Activated CD8-positive, alpha-beta memory T cell treated with anti-CD3 and anti-CD28 coated beads, Interleukin-2, amount 10 ng/mL, durations not matched to agents 7 days and 5 days (primary cell): ENCODE data around the gene PKMYT1. TPM values are rescaled to one million over a fixed set of nuclear protein-coding genes. Genes with fewer than 3 reads are reported as not detected.
A peak's percentile ranks its signal among the peaks of the same experiment; 100 is the strongest.

Experiments
- ATAC-seq: fragments of 150-1000 bp; cut with Tn5 transposase; one replicate; pipeline ENCODE4 v1.10.0; 2021; ENCODE audit warnings: moderate library complexity
- CTCF ChIA-PET: fragments of 350-600 bp; sonication (Branson Sonifier 250); formaldehyde crosslinking; loops from one replicate; lab custom pipeline; 2021; ENCODE audit warnings: antibody characterized with exemption; lab: Charles Lee
- DNase-seq: peaks from one replicate; pipeline ENCODE4 v3.0.0-alpha.2; 2020
- H3K27ac Mint-ChIP-seq: one replicate; pipeline ENCODE4 v1.8.0; 2021; ENCODE audit warnings: mild to moderate bottlenecking, mixed read lengths
- H3K27me3 Mint-ChIP-seq: one replicate; pipeline ENCODE4 v1.8.0; 2021; ENCODE audit warnings: mixed read lengths
- H3K36me3 Mint-ChIP-seq: one replicate; pipeline ENCODE4 v1.8.0; 2021; ENCODE audit warnings: mild to moderate bottlenecking, mixed read lengths
- H3K4me1 Mint-ChIP-seq: one replicate; pipeline ENCODE4 v1.8.0; 2021; ENCODE audit warnings: mixed read lengths
- H3K4me3 Mint-ChIP-seq: one replicate; pipeline ENCODE4 v1.8.0; 2021; ENCODE audit warnings: mild to moderate bottlenecking, moderate library complexity, mixed read lengths
- H3K9me3 Mint-ChIP-seq: one replicate; pipeline ENCODE4 v1.8.0; 2022; ENCODE audit warnings: low read depth, mixed read lengths
- total RNA-seq, 2 experiments: library from RNA; stranded (reverse); gene quantifications; one replicate each; pipeline ENCODE4 v1.2.3, GENCODE V29; 2021

The PKMYT1 gene
- total RNA-seq, 2 experiments from 2014 or later = 146 to 199 TPM

DNA sequence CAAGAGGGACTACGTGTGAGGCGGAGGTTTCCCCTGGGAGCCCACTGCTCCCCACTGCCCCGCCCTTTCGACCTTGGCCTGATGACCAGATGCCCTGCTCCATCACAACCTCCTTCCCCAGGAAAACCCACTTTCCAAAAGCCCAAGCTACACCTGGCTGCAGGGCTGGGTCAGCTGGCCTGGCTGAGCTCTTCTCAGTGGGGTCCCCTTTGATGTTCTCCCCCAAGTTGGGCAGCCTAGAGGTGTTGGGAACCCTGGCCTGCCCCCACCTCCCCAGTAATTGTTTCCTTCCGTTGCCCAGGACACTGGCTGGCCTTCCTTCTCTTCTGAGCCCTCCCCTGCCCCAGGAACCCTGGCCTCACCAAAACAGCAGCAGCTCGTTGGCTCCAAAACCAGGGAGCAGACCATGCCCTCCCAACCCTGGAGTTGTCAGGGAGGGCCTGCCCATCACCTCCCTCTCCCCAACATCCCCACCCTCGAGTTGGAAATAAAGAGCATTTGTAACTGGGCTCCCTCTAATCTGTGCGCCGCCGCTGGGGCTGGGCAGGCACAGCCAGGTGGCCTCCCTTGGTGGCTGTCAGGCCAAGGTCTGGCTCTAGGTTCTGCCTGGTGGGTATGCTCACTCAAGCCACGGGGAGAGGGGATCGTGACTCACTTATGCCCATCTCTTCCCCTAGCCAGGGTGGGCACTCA, 33.9 kb upstream of the PKMYT1 start:
- Mint-ChIP-seq H3K4me1 (no peaks in the 10 kb centered on the region), H3K27ac (no peak overlapping the region), H3K36me3 (no peaks in the 10 kb centered on the region), H3K9me3 (no peaks in the 10 kb centered on the region), H3K27me3 (peaks cover 41% of the 10 kb centered on the region), H3K4me3 (no peak overlapping the region)
- DNase-seq (no peak), ATAC-seq (no peak)
- CTCF ChIA-PET = interaction anchor here (1.8 to 19.2 kb wide), 2 partner anchors 10 to 13 kb away, joined by 11 to 370 read pairs; partner anchors contain the start of genes HCFC1R1, THOC6 and TNFRSF12A

DNA sequence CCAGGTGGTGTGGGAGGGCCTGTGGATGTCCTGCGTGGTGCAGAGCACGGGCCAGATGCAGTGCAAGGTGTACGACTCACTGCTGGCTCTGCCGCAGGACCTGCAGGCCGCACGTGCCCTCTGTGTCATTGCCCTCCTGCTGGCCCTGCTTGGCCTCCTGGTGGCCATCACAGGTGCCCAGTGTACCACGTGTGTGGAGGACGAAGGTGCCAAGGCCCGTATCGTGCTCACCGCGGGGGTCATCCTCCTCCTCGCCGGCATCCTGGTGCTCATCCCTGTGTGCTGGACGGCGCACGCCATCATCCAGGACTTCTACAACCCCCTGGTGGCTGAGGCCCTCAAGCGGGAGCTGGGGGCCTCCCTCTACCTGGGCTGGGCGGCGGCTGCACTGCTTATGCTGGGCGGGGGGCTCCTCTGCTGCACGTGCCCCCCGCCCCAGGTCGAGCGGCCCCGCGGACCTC, 33.3 kb upstream of the PKMYT1 start:
- DNase-seq (no peak), ATAC-seq (no peak)
- no peak overlapping the region for H3K27ac Mint-ChIP-seq
- CTCF ChIA-PET = interaction anchor here (1.8 to 19.2 kb wide), 2 partner anchors 9 to 13 kb away, joined by 11 to 370 read pairs; partner anchors contain the start of genes HCFC1R1, THOC6 and TNFRSF12A
- H3K4me3 Mint-ChIP-seq = no peak overlapping the region
- no peaks in the 10 kb centered on the region for H3K36me3 Mint-ChIP-seq
- H3K9me3 Mint-ChIP-seq = no peaks in the 10 kb centered on the region
- H3K27me3 Mint-ChIP-seq = peaks cover 37% of the 10 kb centered on the region
- peaks cover 4% of the 10 kb centered on the region for H3K4me1 Mint-ChIP-seq

DNA sequence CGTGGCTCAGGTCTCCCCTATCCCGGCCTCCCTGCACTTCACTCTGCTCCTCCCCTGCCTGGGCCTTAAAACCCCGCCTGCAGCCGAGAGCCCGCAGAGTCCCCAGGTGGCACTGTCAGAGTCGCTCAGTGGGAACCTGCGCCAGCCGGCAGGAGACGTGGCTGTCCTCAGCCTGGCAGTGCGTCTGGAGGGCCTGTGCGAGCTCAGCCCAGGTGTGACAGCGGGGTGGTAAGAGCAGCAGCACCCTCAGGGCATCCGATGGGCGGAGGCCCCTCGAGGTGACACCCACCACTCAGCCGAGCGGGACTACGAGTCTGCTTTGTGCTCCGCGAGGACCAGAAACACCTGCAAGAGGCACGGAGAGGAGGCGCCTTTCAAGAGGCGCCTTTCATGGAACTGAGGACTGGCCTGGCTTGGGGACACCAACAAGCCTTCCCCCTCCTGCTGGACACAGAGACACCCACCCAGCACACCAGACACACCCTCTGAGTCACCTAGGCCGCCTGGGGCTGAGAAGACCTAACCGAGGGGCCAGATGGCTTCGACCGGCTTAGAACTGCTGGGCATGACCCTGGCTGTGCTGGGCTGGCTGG, 32.7 kb upstream of the PKMYT1 start, which contains the start of gene CLDN9:
Gene CLDN9, plus strand, starts transcription at position 96 of the 593 bp plus-strand sequence. Its CDS starts 440 bp downstream, at position 536.
- CTCF ChIA-PET = interaction anchor here (19.2 kb wide), 1 partner anchor 14 kb away, joined by 370 read pairs; the partner anchor contains the start of genes HCFC1R1, THOC6 and TNFRSF12A
- Mint-ChIP-seq H3K4me3 (no peak within 1 kb of the TSS), H3K27me3 (peaks cover 31% of the 10 kb centered on the region), H3K4me1 (peaks cover 10% of the 10 kb centered on the region), H3K9me3 (no peaks in the 10 kb centered on the region), H3K36me3 (no peaks in the 10 kb centered on the region), H3K27ac (no peak within 1 kb of the TSS)
- no peak for ATAC-seq
- no peak for DNase-seq

DNA sequence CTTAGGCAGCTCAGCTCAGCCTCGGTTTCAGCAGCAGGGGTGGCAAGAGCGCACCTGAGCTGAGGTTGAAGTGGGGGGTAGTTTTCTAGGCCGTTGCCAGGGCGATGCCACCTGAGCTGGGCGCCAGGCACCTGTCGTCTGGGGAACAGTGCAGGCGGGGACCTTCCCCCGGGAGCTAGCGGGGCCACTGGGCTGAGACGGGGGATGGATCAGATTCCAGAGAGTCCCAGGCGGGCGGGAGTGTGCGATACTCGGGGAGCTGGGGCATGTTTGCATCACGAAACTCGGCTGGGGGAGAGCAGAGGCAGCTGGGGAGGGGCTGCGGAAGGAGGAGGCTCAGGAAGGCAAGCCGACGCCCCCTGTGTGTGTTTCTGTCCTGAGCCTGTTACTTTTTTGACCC, 32.0 kb upstream of the PKMYT1 start:
- Mint-ChIP-seq H3K9me3 (no peaks in the 10 kb centered on the region), H3K27me3 (peaks cover 34% of the 10 kb centered on the region), H3K36me3 (no peaks in the 10 kb centered on the region), H3K27ac (no peak overlapping the region), H3K4me1 (peaks cover 17% of the 10 kb centered on the region), H3K4me3 (no peak overlapping the region)
- CTCF ChIA-PET = interaction anchor here (1.3 to 19.2 kb wide), 2 partner anchors 8 to 15 kb away, joined by 5 to 370 read pairs; partner anchors contain the start of genes HCFC1R1, THOC6 and TNFRSF12A
- DNase-seq (no peak), ATAC-seq (no peak)

DNA sequence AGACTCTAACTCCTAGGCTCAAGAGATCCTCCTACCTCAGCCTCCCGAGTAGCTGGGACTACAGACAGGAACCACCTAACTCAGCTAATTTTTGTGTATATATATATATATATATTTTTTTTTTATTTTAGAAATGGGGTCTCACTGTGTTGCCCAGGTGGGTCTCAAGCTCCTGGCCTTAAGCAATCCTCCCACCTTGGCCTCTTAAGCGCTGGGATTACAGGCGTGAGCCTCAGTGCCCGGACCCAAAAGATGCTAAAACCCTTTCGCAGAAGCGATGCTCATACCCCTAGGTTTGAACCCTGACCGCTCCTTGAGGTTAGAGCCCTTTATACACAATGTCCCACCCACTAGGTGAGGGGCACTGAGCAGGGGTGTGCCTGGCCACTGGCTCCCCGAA, 30.3 kb upstream of the PKMYT1 start:
- H3K4me1 Mint-ChIP-seq = peaks cover 23% of the 10 kb centered on the region
- no peaks in the 10 kb centered on the region for H3K36me3 Mint-ChIP-seq
- DNase-seq = no peak
- peaks cover 44% of the 10 kb centered on the region for H3K27me3 Mint-ChIP-seq
- H3K9me3 Mint-ChIP-seq = no peaks in the 10 kb centered on the region
- CTCF ChIA-PET = interaction anchor here (19.2 kb wide), 1 partner anchor 16 kb away, joined by 370 read pairs; the partner anchor contains the start of genes HCFC1R1, THOC6 and TNFRSF12A
- H3K4me3 Mint-ChIP-seq = no peak overlapping the region
- H3K27ac Mint-ChIP-seq = no peak overlapping the region
- no peak for ATAC-seq

DNA sequence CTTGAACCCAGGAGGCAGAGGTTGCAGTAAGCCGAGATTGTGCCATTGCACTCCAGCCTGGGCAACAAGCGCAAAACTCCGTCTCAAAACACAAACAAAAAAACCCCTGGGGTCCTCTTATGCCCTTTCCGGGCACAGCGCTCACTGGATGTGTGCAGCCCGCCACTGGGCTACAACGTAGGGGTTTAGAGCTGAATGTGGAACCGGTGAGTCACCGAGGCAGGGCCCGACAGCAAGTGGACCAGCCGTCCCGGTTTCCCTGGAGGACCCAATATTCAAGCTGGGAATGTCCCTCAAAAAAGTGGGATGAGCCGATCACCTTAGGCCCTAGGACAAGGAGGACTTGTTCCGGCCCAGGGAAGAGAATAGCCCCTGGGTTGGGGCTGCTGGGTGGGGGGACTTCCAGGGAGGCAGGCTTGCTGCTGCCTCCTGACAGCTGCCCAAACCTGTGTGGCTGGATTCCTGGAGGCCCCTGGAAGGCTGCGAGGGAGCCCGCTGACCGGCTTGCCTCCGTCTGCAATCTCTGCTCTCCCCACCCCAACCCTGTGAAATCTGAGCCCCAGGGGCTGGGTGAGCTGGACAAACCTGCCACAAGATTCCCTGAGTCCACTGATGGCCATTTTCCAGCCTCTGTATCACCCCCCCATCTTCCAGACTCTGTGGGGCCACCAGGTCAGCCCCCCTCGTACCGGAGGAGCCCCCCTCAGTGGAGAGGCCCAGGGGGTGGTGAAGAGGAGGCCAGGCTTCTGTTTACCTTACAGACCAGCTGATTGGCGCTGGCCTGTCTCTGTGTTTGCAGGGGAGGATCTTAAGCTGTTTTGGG, 29.5 kb upstream of the PKMYT1 start:
- Mint-ChIP-seq H3K36me3 (no peaks in the 10 kb centered on the region), H3K4me1 (peaks cover 26% of the 10 kb centered on the region), H3K27ac (no peak overlapping the region), H3K27me3 (peaks cover 45% of the 10 kb centered on the region), H3K9me3 (no peaks in the 10 kb centered on the region), H3K4me3 (no peak overlapping the region)
- no peak for DNase-seq
- ATAC-seq = no peak
- CTCF ChIA-PET = interaction anchor here (1.2 to 19.2 kb wide), 2 partner anchors 13 to 17 kb away, joined by 3 to 370 read pairs; partner anchors contain the start of genes HCFC1R1, THOC6 and TNFRSF12A

DNA sequence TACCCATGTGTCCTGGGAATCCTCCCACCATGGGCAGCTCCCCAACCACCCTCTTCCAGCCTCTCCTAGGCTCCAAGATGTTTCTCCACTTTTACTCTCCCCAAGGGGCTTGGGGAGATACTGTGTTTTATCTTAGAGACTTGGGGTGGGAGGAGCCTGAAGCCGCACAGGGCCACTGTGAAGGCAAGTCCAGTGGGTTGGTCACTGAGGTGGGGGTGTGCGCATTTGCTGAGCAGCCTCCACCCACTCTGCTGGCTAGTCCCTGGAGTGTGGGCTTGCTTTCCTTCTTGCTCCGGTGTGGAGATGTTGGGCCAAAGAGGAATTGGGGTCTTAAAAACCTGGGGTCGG, 28.4 kb upstream of the PKMYT1 start:
- H3K27me3 Mint-ChIP-seq = peaks cover 41% of the 10 kb centered on the region
- no peaks in the 10 kb centered on the region for H3K9me3 Mint-ChIP-seq
- H3K36me3 Mint-ChIP-seq = no peaks in the 10 kb centered on the region
- no peak overlapping the region for H3K4me3 Mint-ChIP-seq
- peaks cover 30% of the 10 kb centered on the region for H3K4me1 Mint-ChIP-seq
- no peak overlapping the region for H3K27ac Mint-ChIP-seq
- no peak for DNase-seq
- ATAC-seq = no peak
- CTCF ChIA-PET = interaction anchor here (2.4 to 19.2 kb wide), 2 partner anchors 18 to 39 kb away, joined by 10 to 370 read pairs; partner anchors contain the start of genes HCFC1R1, THOC6 and TNFRSF12A

DNA sequence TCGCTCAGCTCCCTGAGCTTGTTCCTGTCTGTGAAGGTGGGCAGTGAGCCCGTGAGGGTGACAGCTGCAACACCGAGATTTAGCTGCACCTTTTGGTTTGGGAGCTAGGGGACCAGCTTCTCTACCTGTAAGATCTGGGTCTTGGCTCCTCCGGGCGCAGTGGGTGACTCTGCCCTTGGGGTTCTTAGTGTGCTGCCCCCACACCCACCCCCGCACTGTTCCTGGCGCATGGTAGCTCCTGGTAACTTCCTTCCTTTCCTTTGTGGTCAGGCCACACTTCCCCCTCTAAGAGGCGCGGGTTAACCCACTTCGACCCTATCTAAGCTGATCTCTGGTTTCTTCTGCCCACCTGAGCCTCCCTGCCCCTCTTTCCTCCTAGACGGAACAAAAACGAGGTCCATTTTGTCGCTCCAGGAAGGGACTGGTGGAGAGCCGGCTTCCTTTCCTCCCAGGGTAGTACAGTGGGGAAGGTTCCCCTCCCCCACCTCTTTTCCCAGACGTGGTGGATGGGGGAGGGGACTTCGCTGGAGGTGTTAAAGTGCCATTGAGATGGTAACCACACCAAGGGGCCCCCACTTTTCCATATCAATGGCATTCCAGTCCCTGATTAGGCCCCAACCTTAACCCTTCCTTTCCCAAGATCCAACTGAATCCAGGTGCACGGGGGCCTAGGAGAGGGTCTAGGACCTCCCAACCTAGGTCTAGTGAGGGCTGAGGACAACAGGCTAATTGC, 27.9 kb upstream of the PKMYT1 start:
- Mint-ChIP-seq H3K4me3 (no peak overlapping the region), H3K9me3 (no peaks in the 10 kb centered on the region), H3K27me3 (peaks cover 41% of the 10 kb centered on the region), H3K36me3 (no peaks in the 10 kb centered on the region), H3K27ac (peak overlapping the region; percentile 7), H3K4me1 (peaks cover 31% of the 10 kb centered on the region)
- DNase-seq = no peak
- ATAC-seq = no peak
- CTCF ChIA-PET = interaction anchor here (2.4 to 19.2 kb wide), 3 partner anchors 19 to 121 kb away, joined by 10 to 370 read pairs (median 12); partner anchors contain the start of genes HCFC1R1, THOC6 and TNFRSF12A

DNA sequence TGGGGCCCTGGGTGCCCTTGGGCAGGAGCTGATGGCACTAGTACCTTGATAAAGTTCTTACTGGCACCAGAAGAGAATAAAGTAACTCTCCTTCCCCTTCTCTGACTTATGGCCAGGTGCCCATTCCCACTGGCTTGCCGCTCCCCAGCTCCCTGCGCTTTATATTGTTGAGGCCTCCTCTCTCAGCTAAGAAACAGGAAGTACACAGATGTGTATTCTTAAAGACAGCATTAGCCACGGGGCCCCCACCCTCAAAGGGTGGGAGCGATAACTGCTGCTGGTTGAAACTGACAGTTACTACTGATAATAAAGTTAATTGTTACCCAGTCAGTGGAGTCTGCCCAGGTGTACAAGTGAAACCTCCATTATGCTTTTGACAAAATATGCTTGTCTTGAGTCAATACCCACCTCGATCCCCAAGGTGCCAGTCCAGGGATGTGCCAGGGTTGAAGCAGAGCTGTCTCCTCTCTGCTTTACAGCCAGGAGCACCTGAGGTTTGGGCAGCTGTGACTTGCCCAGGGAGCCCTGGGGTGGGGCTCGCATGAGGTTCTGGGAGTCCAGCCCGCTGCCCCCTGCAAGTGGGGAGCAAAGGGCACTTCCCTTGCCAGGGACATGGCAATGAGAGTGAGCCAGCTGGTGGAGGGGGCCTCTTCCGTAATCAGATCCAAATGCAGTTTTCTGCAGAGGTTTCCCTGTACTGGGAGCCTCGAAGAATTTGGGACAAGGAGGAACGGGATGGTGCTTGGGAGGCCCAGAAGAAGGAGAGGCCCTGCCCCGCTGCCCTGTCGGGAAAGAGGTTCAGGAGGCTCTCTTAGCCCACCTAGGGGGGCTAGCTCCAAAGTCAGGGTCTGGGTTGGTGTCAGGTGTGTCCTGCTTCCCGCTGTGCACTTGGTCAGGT, 27.1 kb upstream of the PKMYT1 start:
- no peaks in the 10 kb centered on the region for H3K9me3 Mint-ChIP-seq
- ATAC-seq (no peak), DNase-seq (no peak)
- H3K4me1 Mint-ChIP-seq = peaks cover 33% of the 10 kb centered on the region
- no peak overlapping the region for H3K4me3 Mint-ChIP-seq
- H3K27me3 Mint-ChIP-seq = peaks cover 36% of the 10 kb centered on the region
- CTCF ChIA-PET = interaction anchor here (2.4 to 19.2 kb wide), 3 partner anchors 20 to 122 kb away, joined by 10 to 370 read pairs (median 12); partner anchors contain the start of genes HCFC1R1, THOC6 and TNFRSF12A
- no peaks in the 10 kb centered on the region for H3K36me3 Mint-ChIP-seq
- no peak overlapping the region for H3K27ac Mint-ChIP-seq

DNA sequence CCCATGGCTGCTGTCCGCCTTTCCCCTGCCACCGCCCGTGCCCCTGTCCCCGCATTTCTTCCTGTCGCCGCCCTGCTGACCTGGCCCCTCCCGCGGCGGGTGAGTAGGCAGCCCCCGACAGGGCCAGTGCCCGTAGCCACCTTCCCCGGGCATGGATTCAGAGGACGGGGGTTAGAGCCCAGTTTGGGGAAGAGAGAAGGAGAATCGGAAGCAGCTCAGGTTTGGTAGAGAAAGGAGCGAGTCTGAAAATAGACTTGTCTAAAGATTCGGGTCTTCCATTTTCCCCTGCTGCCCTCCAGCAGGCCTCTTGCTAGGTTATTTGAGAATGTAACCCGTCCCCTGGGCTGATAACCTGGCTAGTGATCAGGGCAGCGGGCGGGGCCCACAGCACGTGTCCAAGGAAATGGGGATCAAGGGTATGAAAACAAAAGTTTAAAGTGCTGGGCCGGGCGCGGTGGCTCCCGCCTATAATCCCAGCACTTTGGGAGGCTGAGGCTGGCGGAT, 24.6 kb upstream of the PKMYT1 start:
- H3K27ac Mint-ChIP-seq = no peak overlapping the region
- no peak for ATAC-seq
- no peaks in the 10 kb centered on the region for H3K9me3 Mint-ChIP-seq
- no peaks in the 10 kb centered on the region for H3K36me3 Mint-ChIP-seq
- peaks cover 33% of the 10 kb centered on the region for H3K4me1 Mint-ChIP-seq
- H3K27me3 Mint-ChIP-seq = peaks cover 29% of the 10 kb centered on the region
- CTCF ChIA-PET = interaction anchor here (1.4 to 19.2 kb wide), 6 partner anchors 10 to 125 kb away, joined by 3 to 370 read pairs (median 8); partner anchors contain the start of genes HCFC1R1, KREMEN2, THOC6 and TNFRSF12A
- no peak for DNase-seq
- H3K4me3 Mint-ChIP-seq = peak overlapping the region; percentile 51

DNA sequence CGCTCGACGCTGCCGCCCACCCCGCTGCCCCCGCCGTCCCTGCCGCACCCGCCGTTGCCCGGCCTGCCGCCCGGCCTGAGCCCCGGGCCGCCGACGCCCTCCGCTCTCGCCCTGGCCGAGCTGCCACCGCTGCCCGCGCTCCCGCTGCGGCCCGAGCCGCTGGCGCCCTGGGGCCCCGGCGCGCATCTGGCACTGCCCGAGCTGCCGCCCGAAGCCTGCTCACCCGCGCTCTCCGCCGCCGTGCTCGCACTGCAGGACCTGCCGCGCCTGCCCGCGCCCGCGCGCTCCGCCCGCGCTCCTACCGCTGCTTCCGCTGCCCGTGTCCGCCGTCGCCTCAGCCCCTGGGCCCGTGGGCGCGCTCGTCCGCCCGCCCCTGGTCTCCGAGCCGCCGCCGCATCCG, 24.1 kb upstream of the PKMYT1 start:
- Mint-ChIP-seq H3K27ac (no peak overlapping the region), H3K4me3 (no peak overlapping the region), H3K27me3 (peaks cover 29% of the 10 kb centered on the region), H3K4me1 (peaks cover 33% of the 10 kb centered on the region), H3K9me3 (no peaks in the 10 kb centered on the region), H3K36me3 (no peaks in the 10 kb centered on the region)
- no peak for DNase-seq
- CTCF ChIA-PET = interaction anchor here (0.5 to 19.2 kb wide), 26 partner anchors 8 to 163 kb away, joined by 3 to 370 read pairs (median 4); partner anchors contain the start of genes HCFC1R1, IL32, KREMEN2 and PKMYT1
- peak; percentile 10 for ATAC-seq
